Activated naive CD8-positive, alpha-beta T cell treated with anti-CD3 and anti-CD28 coated beads, Interleukin-2, amount 10 ng/mL, durations not matched to agents 7 days and 5 days (primary cell): ENCODE data around the gene AP3B1. TPM values are rescaled to one million over a fixed set of nuclear protein-coding genes. Genes with fewer than 3 reads are reported as not detected.

Experiments used
- ATAC-seq: fragments of 150-1000 bp; cut with Tn5 transposase; one replicate; pipeline ENCODE4 v1.10.0; 2021; ENCODE audit warnings: low read depth, moderate library complexity
- POLR2A ChIA-PET: fragments of 350-600 bp; sonication (Branson Sonifier 250); formaldehyde crosslinking; loops from one replicate; lab custom pipeline; 2021; ENCODE audit warnings: antibody characterized with exemption; lab: Charles Lee
- DNase-seq: peaks from one replicate; pipeline ENCODE4 v3.0.0; 2021
- H3K27ac Mint-ChIP-seq: one replicate; pipeline ENCODE4 v1.8.0; 2022; ENCODE audit warnings: mild to moderate bottlenecking, mixed read lengths
- H3K27me3 Mint-ChIP-seq: one replicate; pipeline ENCODE4 v1.8.0; 2022; ENCODE audit warnings: mild to moderate bottlenecking, moderate library complexity, mixed read lengths
- H3K36me3 Mint-ChIP-seq: one replicate; pipeline ENCODE4 v1.8.0; 2021; ENCODE audit warnings: mild to moderate bottlenecking, mixed read lengths
- H3K4me1 Mint-ChIP-seq: one replicate; pipeline ENCODE4 v1.8.0; 2021; ENCODE audit warnings: mixed read lengths
- H3K4me3 Mint-ChIP-seq: one replicate; pipeline ENCODE4 v1.8.0; 2022; ENCODE audit warnings: mild to moderate bottlenecking, moderate library complexity, mixed read lengths
- H3K9me3 Mint-ChIP-seq: one replicate; pipeline ENCODE4 v1.8.0; 2021; ENCODE audit warnings: mixed read lengths
- total RNA-seq, 2 experiments: library from RNA; stranded (reverse); gene quantifications; one replicate each; pipeline ENCODE4 v1.2.3, GENCODE V29; 2021

Gene AP3B1
- total RNA-seq, 2 experiments from 2014 or later = 39.0 to 41.4 TPM

- H3K36me3 Mint-ChIP-seq = no peaks in the 10 kb centered on the region
- peaks cover 16% of the 10 kb centered on the region for H3K27me3 Mint-ChIP-seq
- H3K27ac Mint-ChIP-seq = no peak overlapping the region
- H3K9me3 Mint-ChIP-seq = no peaks in the 10 kb centered on the region
- no peak overlapping the region for H3K4me3 Mint-ChIP-seq
- POLR2A ChIA-PET = no interaction called here
- ATAC-seq (no peak), DNase-seq (no peak)
- no peaks in the 10 kb centered on the region for H3K4me1 Mint-ChIP-seq
These were observed 25.9 kb upstream of the AP3B1 start for GRCh38 chr5:78320401-78320800.

- no peak for DNase-seq
- POLR2A ChIA-PET = no interaction called here
These were observed 23.8 kb upstream of the AP3B1 start for GRCh38 chr5:78318337-78318736.

GRCh38 chr5:78317515-78317914, 23.0 kb upstream of the AP3B1 start:
- no peak for ATAC-seq

More at GRCh38 chr5:78318337-78318736, 23.8 kb upstream of the AP3B1 start:
- no peaks in the 10 kb centered on the region for H3K36me3 Mint-ChIP-seq
- peaks cover 22% of the 10 kb centered on the region for H3K27me3 Mint-ChIP-seq
- no peak overlapping the region for H3K27ac Mint-ChIP-seq
- H3K9me3 Mint-ChIP-seq = no peaks in the 10 kb centered on the region
- ATAC-seq = no peak
- H3K4me3 Mint-ChIP-seq = no peak overlapping the region
- no peaks in the 10 kb centered on the region for H3K4me1 Mint-ChIP-seq

GRCh38 chr5:78308703-78309102, 14.2 kb upstream of the AP3B1 start:
- no peaks in the 10 kb centered on the region for H3K9me3 Mint-ChIP-seq
- H3K4me3 Mint-ChIP-seq = no peak overlapping the region
- H3K36me3 Mint-ChIP-seq = no peaks in the 10 kb centered on the region
- ATAC-seq (no peak), DNase-seq (no peak)
- POLR2A ChIA-PET = no interaction called here
- peaks cover 27% of the 10 kb centered on the region for H3K27me3 Mint-ChIP-seq
- H3K27ac Mint-ChIP-seq = no peak overlapping the region
- H3K4me1 Mint-ChIP-seq = no peaks in the 10 kb centered on the region

More at GRCh38 chr5:78317515-78317914, 23.0 kb upstream of the AP3B1 start:
- Mint-ChIP-seq H3K36me3 (no peaks in the 10 kb centered on the region), H3K4me3 (no peak overlapping the region), H3K9me3 (no peaks in the 10 kb centered on the region), H3K27ac (no peak overlapping the region), H3K4me1 (no peaks in the 10 kb centered on the region), H3K27me3 (peaks cover 24% of the 10 kb centered on the region)
- no peak for DNase-seq
- POLR2A ChIA-PET = no interaction called here

- Mint-ChIP-seq H3K9me3 (no peaks in the 10 kb centered on the region), H3K4me1 (peaks cover 4% of the 10 kb centered on the region), H3K27me3 (peaks cover 11% of the 10 kb centered on the region), H3K36me3 (no peaks in the 10 kb centered on the region), H3K4me3 (no peak overlapping the region), H3K27ac (no peak overlapping the region)
- POLR2A ChIA-PET = no interaction called here
- DNase-seq (no peak), ATAC-seq (no peak)
These were observed 6.1 kb upstream of the AP3B1 start for GRCh38 chr5:78300464-78301045.

- H3K4me3 Mint-ChIP-seq = peak overlapping the region; percentile 100
- H3K27ac Mint-ChIP-seq = peak overlapping the region; percentile 99
These were observed 800 bp upstream of the AP3B1 start for GRCh38 chr5:78295035-78295961.

GRCh38 chr5:78293851-78294247, 649 bp downstream of the AP3B1 start:
- H3K27ac Mint-ChIP-seq = peak overlapping the region; percentile 99
- DNase-seq (no peak), ATAC-seq (no peak)
- POLR2A ChIA-PET = interaction anchor here (0.7 to 4.1 kb wide), 5 partner anchors 9 to 145 kb away, joined by 3 to 74 read pairs (median 3); partner anchors contain the start of gene SCAMP1
- H3K4me1 Mint-ChIP-seq = peaks cover 24% of the 10 kb centered on the region
- H3K27me3 Mint-ChIP-seq = peaks cover 3% of the 10 kb centered on the region
- peak overlapping the region; percentile 100 for H3K4me3 Mint-ChIP-seq
- peaks cover 12% of the 10 kb centered on the region for H3K36me3 Mint-ChIP-seq
- H3K9me3 Mint-ChIP-seq = no peaks in the 10 kb centered on the region

More at GRCh38 chr5:78295035-78295961, 800 bp upstream of the AP3B1 start:
- H3K4me1 Mint-ChIP-seq = peaks cover 18% of the 10 kb centered on the region
- no peaks in the 10 kb centered on the region for H3K9me3 Mint-ChIP-seq
- peak; percentile 12 for ATAC-seq
- DNase-seq = peak; percentile 64
- peaks cover 12% of the 10 kb centered on the region for H3K36me3 Mint-ChIP-seq
- H3K27me3 Mint-ChIP-seq = peaks cover 3% of the 10 kb centered on the region
- POLR2A ChIA-PET = interaction anchor here (0.6 to 4.1 kb wide), 8 partner anchors 8 to 1960 kb away, joined by 3 to 74 read pairs (median 4); partner anchors contain the start of gene SCAMP1

- no peak overlapping the region for H3K4me3 Mint-ChIP-seq
These were observed 2.8 kb downstream of the AP3B1 start for GRCh38 chr5:78291687-78292086.

GRCh38 chr5:78289911-78290310, 4.6 kb downstream of the AP3B1 start:
- Mint-ChIP-seq H3K4me3 (no peak overlapping the region), H3K9me3 (no peaks in the 10 kb centered on the region), H3K27ac (no peak overlapping the region), H3K4me1 (peaks cover 36% of the 10 kb centered on the region), H3K27me3 (no peaks in the 10 kb centered on the region), H3K36me3 (peaks cover 24% of the 10 kb centered on the region)
- ATAC-seq (no peak), DNase-seq (no peak)
- POLR2A ChIA-PET = no interaction called here

More at GRCh38 chr5:78291687-78292086, 2.8 kb downstream of the AP3B1 start:
- DNase-seq = no peak
- POLR2A ChIA-PET = no interaction called here
- H3K27ac Mint-ChIP-seq = no peak overlapping the region
- peaks cover 3% of the 10 kb centered on the region for H3K27me3 Mint-ChIP-seq
- H3K9me3 Mint-ChIP-seq = no peaks in the 10 kb centered on the region
- H3K4me1 Mint-ChIP-seq = peaks cover 27% of the 10 kb centered on the region
- no peak for ATAC-seq
- peaks cover 12% of the 10 kb centered on the region for H3K36me3 Mint-ChIP-seq

GRCh38 chr5:78288246-78288645, 6.3 kb downstream of the AP3B1 start:
- Mint-ChIP-seq H3K4me1 (peaks cover 34% of the 10 kb centered on the region), H3K27me3 (no peaks in the 10 kb centered on the region), H3K4me3 (no peak overlapping the region), H3K36me3 (peaks cover 25% of the 10 kb centered on the region), H3K9me3 (no peaks in the 10 kb centered on the region), H3K27ac (no peak overlapping the region)
- DNase-seq = no peak
- ATAC-seq = no peak
- POLR2A ChIA-PET = interaction anchor here (0.6 kb wide), 1 partner anchor 73 kb away, joined by 3 read pairs; no protein-coding TSS in a partner anchor

- Mint-ChIP-seq H3K27ac (no peak overlapping the region), H3K4me1 (peaks cover 34% of the 10 kb centered on the region), H3K36me3 (peaks cover 25% of the 10 kb centered on the region), H3K4me3 (no peak overlapping the region), H3K9me3 (no peaks in the 10 kb centered on the region), H3K27me3 (no peaks in the 10 kb centered on the region)
- no peak for ATAC-seq
- no peak for DNase-seq
- POLR2A ChIA-PET = interaction anchor here (0.6 kb wide), 1 partner anchor 74 kb away, joined by 3 read pairs; no protein-coding TSS in a partner anchor
These were observed 6.7 kb downstream of the AP3B1 start for GRCh38 chr5:78287833-78288232.

- H3K36me3 Mint-ChIP-seq = peaks cover 23% of the 10 kb centered on the region
- H3K27ac Mint-ChIP-seq = no peak overlapping the region
- DNase-seq (no peak), ATAC-seq (no peak)
- H3K9me3 Mint-ChIP-seq = no peaks in the 10 kb centered on the region
- H3K4me3 Mint-ChIP-seq = no peak overlapping the region
- H3K27me3 Mint-ChIP-seq = no peaks in the 10 kb centered on the region
- POLR2A ChIA-PET = interaction anchor here (1.9 kb wide), 1 partner anchor 8 kb away, joined by 8 read pairs; the partner anchor contains the start of gene AP3B1
- H3K4me1 Mint-ChIP-seq = peaks cover 34% of the 10 kb centered on the region
These were observed 7.3 kb downstream of the AP3B1 start for GRCh38 chr5:78287169-78287568.

GRCh38 chr5:78286290-78286689, 8.2 kb downstream of the AP3B1 start:
- Mint-ChIP-seq H3K9me3 (no peaks in the 10 kb centered on the region), H3K27ac (peak overlapping the region; percentile 50), H3K27me3 (no peaks in the 10 kb centered on the region), H3K4me3 (peak overlapping the region; percentile 33), H3K36me3 (peaks cover 25% of the 10 kb centered on the region), H3K4me1 (peaks cover 29% of the 10 kb centered on the region)
- POLR2A ChIA-PET = interaction anchor here (1.9 kb wide), 1 partner anchor 9 kb away, joined by 8 read pairs; the partner anchor contains the start of gene AP3B1
- DNase-seq = no peak
- ATAC-seq = peak; percentile 78
